Smooth muscle cell (in vitro differentiated cells): ENCODE data around the gene CAPZB. TPM values are rescaled to one million over a fixed set of nuclear protein-coding genes. Genes with fewer than 3 reads are reported as not detected.

ENCODE experiments used
- DNase-seq: peaks from one replicate; lab custom pipeline; 2025; ENCODE audit not compliant: unreplicated experiment; lab: John Stamatoyannopoulos, UW
- H2AFZ ChIP-seq: fragments of 200-600 bp; sonication (generic); 2 replicates; pipeline ENCODE4 v1.6.0; 2016; ENCODE audit warnings: antibody characterized with exemption, low read depth, mild to moderate bottlenecking
- H3F3A ChIP-seq: fragments of 200-600 bp; sonication (generic); 2 replicates; pipeline ENCODE4 v1.6.0; 2017; ENCODE audit warnings: antibody characterized with exemption, low read depth
- H3K27ac ChIP-seq: fragments of 200-600 bp; sonication (generic); 2 replicates; pipeline ENCODE4 v1.5.1; 2016; ENCODE audit warnings: low read depth, mild to moderate bottlenecking
- H3K27me3 ChIP-seq: fragments of 200-600 bp; sonication (generic); 2 replicates; pipeline ENCODE4 v1.6.1; 2016; ENCODE audit warnings: low read depth, mild to moderate bottlenecking
- H3K36me3 ChIP-seq: fragments of 200-600 bp; sonication (generic); 2 replicates; pipeline ENCODE4 v1.5.1; 2016; ENCODE audit warnings: low read depth
- H3K4me1 ChIP-seq: fragments of 200-600 bp; sonication (generic); 2 replicates; pipeline ENCODE4 v1.5.1; 2016; ENCODE audit warnings: low read depth
- H3K4me2 ChIP-seq: fragments of 200-600 bp; sonication (generic); 2 replicates; pipeline ENCODE4 v1.6.0; 2016; ENCODE audit warnings: mild to moderate bottlenecking
- H3K4me3 ChIP-seq: fragments of 200-600 bp; sonication (generic); 2 replicates; pipeline ENCODE4 v1.5.1; 2016; ENCODE audit warnings: mild to moderate bottlenecking
- H3K79me2 ChIP-seq: fragments of 200-600 bp; sonication (generic); 2 replicates; pipeline ENCODE4 v1.6.0; 2016; ENCODE audit warnings: low read depth, mild to moderate bottlenecking
- H3K9ac ChIP-seq: fragments of 200-600 bp; sonication (generic); 2 replicates; pipeline ENCODE4 v1.6.0; 2016; ENCODE audit warnings: low read depth
- H3K9me3 ChIP-seq: fragments of 200-600 bp; sonication (generic); replicated peaks from 2 replicates; pipeline ENCODE4 v1.5.1; 2016; ENCODE audit warnings: low read depth
- H4K20me1 ChIP-seq: fragments of 200-600 bp; sonication (generic); 2 replicates; pipeline ENCODE4 v1.6.0; 2016; ENCODE audit warnings: low read depth
- WGBS: methylation state at CpG from one replicate; pipeline ENCODE4 v1.1.7; 2016; ENCODE audit warnings: low lambda C conversion rate; 5-methylcytosine and 5-hydroxymethylcytosine counted together
- polyA plus RNA-seq: library from polyadenylated mRNA; unstranded; fragments of >200 nt; fragmentation: Nextera tagmentation; extraction: Ambion mirVana; gene quantifications from 2 replicates; pipeline ENCODE4 v1.2.1, GENCODE V29; 2016
- total RNA-seq: library from RNA; depleted of rRNA; stranded (reverse); fragments of >200 nt; gene quantifications from 2 replicates; pipeline ENCODE4 v1.2.3, GENCODE V29; 2014
- TF ChIP-seq, protein P1 (sequence below): fragments of 200-600 bp; sonication (generic); IDR thresholded peaks from 2 replicates; pipeline ENCODE4 v1.5.1; 2017; ENCODE audit warnings: borderline replicate concordance, mild to moderate bottlenecking, antibody characterized with exemption; ENCODE audit not compliant: insufficient read depth, poor library complexity, severe bottlenecking

CAPZB gene
- total and polyA plus RNA-seq, 2 experiments from 2014 or later, result 205 to 405 TPM

DNA sequence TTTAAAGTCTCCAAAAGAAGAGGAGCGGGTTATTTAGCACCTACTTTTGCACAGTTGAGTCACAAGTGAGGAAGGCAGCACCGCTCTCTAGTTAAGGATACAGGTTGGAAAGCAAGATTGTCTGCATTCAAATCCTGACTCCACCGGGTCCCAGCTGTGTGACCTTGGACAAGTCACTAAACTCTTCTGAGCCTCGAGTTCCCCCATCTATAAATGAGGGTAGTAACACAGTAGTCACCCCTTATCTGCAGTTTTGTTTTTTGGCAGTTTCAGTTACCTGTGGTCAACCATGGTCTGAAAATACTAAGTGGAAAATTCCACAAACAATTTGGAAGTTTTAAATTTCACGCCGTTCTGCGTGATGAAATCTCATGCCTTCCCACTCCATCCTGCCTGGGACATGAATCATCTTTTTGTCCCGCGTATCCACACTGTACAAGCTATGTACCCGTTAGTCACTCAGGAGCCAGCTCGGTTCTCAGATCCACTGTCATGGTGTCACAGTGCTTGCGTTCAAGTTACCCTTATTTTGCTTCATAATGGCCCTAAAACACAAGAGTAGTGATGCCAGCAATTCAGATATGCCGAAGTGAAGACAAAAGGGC lies 49.4 kb downstream of the CAPZB start:
- peak overlapping the region; percentile 60 for H3K4me2 ChIP-seq
- peaks cover 11% of the 10 kb centered on the region for H3K4me1 ChIP-seq
- H3F3A ChIP-seq, result peaks cover 29% of the 10 kb centered on the region
- H2AFZ ChIP-seq, result no peak overlapping the region
- peak overlapping the region; percentile 38 for H3K9ac ChIP-seq
- H3K9me3 ChIP-seq, result no peaks in the 10 kb centered on the region
- 40% methylated on average over 13 of the region's 13 CpGs for whole genome bisulfite sequencing
- H3K79me2 ChIP-seq, result peaks cover 91% of the 10 kb centered on the region
- H3K27me3 ChIP-seq, result no peaks in the 10 kb centered on the region
- no peaks in the 10 kb centered on the region for H3K36me3 ChIP-seq
- no peak overlapping the region for H3K4me3 ChIP-seq
- peaks cover 99% of the 10 kb centered on the region for H4K20me1 ChIP-seq
- no peak for DNase-seq
- peak overlapping the region; percentile 89 for H3K27ac ChIP-seq
- TF ChIP-seq, protein P1, sequence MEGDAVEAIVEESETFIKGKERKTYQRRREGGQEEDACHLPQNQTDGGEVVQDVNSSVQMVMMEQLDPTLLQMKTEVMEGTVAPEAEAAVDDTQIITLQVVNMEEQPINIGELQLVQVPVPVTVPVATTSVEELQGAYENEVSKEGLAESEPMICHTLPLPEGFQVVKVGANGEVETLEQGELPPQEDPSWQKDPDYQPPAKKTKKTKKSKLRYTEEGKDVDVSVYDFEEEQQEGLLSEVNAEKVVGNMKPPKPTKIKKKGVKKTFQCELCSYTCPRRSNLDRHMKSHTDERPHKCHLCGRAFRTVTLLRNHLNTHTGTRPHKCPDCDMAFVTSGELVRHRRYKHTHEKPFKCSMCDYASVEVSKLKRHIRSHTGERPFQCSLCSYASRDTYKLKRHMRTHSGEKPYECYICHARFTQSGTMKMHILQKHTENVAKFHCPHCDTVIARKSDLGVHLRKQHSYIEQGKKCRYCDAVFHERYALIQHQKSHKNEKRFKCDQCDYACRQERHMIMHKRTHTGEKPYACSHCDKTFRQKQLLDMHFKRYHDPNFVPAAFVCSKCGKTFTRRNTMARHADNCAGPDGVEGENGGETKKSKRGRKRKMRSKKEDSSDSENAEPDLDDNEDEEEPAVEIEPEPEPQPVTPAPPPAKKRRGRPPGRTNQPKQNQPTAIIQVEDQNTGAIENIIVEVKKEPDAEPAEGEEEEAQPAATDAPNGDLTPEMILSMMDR, result no peak

DNA sequence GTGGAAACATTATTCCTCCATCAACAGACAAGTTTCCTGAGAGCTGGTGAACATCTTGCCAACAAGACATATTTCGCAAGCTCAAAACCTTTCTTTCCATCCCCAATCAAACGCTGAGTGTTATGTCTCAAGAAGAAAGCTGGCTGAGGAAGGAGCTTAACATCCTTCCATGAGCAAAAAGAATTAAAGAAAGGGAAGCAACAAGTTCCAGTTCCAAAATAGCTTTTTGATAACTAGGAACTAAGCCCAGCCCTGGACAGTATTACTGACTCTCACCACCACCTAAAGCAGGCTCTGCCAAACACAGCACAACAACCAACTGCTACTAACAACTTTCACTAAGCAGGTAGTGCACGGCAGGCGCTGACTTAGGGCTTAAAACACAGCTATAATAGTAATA lies 50.2 kb downstream of the CAPZB start:
- 62% methylated on average over 4 of the region's 4 CpGs for WGBS
- Histone ChIP-seq H3K4me3 (no peak overlapping the region), H3K36me3 (no peaks in the 10 kb centered on the region), H3F3A (peaks cover 36% of the 10 kb centered on the region), H2AFZ (no peak overlapping the region), H3K9me3 (no peaks in the 10 kb centered on the region), H3K9ac (peak overlapping the region; percentile 20), H3K79me2 (peaks cover 95% of the 10 kb centered on the region), H3K27ac (peak overlapping the region; percentile 89), H3K4me1 (peaks cover 14% of the 10 kb centered on the region), H4K20me1 (peaks cover 99% of the 10 kb centered on the region), H3K4me2 (peak overlapping the region; percentile 6), H3K27me3 (no peaks in the 10 kb centered on the region)
- TF ChIP-seq, protein P1, result no peak
- DNase-seq, result no peak

DNA sequence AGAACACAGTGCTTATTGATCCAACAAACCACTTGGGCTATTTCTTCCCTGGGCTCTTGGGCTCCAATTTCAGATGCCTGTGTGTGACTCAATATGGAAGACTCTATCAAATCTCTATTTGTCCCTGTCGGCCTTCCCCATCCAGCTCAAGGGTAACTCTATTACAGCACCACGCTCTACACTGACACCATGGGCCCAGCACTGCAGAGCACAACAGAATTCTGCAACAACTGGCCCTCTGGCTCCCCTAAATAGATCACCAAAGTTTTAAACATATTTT lies 51.7 kb downstream of the CAPZB start:
- Histone ChIP-seq H3K4me1 (peaks cover 26% of the 10 kb centered on the region), H3K9ac (no peak overlapping the region)

More for the DNA sequence above, 51.7 kb downstream of the CAPZB start:
- H2AFZ ChIP-seq, result no peak overlapping the region
- no peaks in the 10 kb centered on the region for H3K36me3 ChIP-seq
- no peak overlapping the region for H3K4me2 ChIP-seq
- no peaks in the 10 kb centered on the region for H3K27me3 ChIP-seq
- TF ChIP-seq, protein P1, result no peak
- no peak overlapping the region for H3K4me3 ChIP-seq
- WGBS, result 73% methylated on average over 2 of the region's 2 CpGs
- H3K27ac ChIP-seq, result peak overlapping the region; percentile 89
- no peak for DNase-seq
- H4K20me1 ChIP-seq, result peaks cover 99% of the 10 kb centered on the region
- peaks cover 33% of the 10 kb centered on the region for H3F3A ChIP-seq
- peaks cover 93% of the 10 kb centered on the region for H3K79me2 ChIP-seq
- H3K9me3 ChIP-seq, result no peaks in the 10 kb centered on the region
